Measurements from ENCODE around the gene FRMD4A. TPM values are rescaled to one million over a fixed set of nuclear protein-coding genes. Genes with fewer than 3 reads are reported as not detected.

The FRMD4A gene
- total and polyA plus RNA-seq, 2 of the 4 experiments (the other 2 are of a cell fraction), result 30.3 to 68.8 TPM

DNA sequence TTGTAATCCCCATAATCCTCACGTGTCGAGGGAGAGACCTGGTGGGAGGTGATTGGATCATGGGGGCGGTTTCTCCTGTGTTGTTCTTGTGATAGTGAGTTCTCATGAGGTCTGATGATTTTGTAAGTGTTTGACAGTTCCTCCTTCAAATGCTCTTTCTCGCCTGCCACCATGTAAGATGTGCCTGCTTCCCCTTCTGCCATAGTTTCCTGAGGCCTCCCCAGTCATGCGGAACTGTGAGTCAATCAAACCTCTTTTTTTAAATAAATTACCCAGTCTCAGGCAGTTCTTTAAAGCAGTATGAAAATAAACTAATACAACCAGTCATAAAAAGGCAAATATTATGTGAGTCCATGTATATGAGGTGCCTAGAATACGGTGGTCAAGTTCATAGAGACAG lies 87.5 kb downstream of the FRMD4A start:
- Histone ChIP-seq H2AK5ac (ENCODE audit: low read depth, low read length) (no peak overlapping the region), H2AFZ (replicated peaks; ENCODE audit: low read length, poor library complexity) (no peak overlapping the region), H3K36me3 (ENCODE audit: control insufficient read depth, insufficient read depth, low read length) (no peaks in the 10 kb centered on the region), H2BK120ac (ENCODE audit: low read depth, low read length) (no peak overlapping the region), H3K27ac (ENCODE audit: insufficient read depth, low read length) (no peak overlapping the region), H4K20me1 (ENCODE audit: insufficient read depth, low read length) (no peaks in the 10 kb centered on the region; the same call in 1 of the 2 replicates), H4K91ac (ENCODE audit: insufficient read depth, low read depth, low read length) (no peak overlapping the region), H3K14ac (replicated peaks; ENCODE audit: low read depth, low read length) (no peak overlapping the region), H3K9ac (ENCODE audit: low read depth, low read length) (no peak overlapping the region), H4K8ac (ENCODE audit: low read depth in 2 of 2, low read length in 2 of 2) (no peak overlapping the region), H3K79me1 (ENCODE audit: low read depth in 1 of 2, low read length in 2 of 2) (no peaks in the 10 kb centered on the region), H3K4me2 (ENCODE audit: low read depth, low read length) (no peak overlapping the region), H4K5ac (ENCODE audit: low read depth, low read length) (no peak overlapping the region), H2BK20ac (ENCODE audit: low read depth, low read length) (no peak overlapping the region), H2BK15ac (ENCODE audit: low read depth, low read length) (no peak overlapping the region), H3K4ac (ENCODE audit: low read depth, low read length) (no peak overlapping the region), H3K9me1 (ENCODE audit: insufficient read depth, low read length) (peaks cover 12% of the 10 kb centered on the region; the same call in 1 of the 2 replicates), H3K9me3 (ENCODE audit: control insufficient read depth, insufficient read depth, low read length) (no peaks in the 10 kb centered on the region), H3K56ac (ENCODE audit: extremely low read depth, insufficient read depth, low read length) (no peak overlapping the region), H2BK5ac (ENCODE audit: low read depth, low read length, poor library complexity, severe bottlenecking) (no peak overlapping the region), H2AK9ac (replicated peaks; ENCODE audit: low read depth, low read length, poor library complexity) (no peak overlapping the region), H3K4me1 (ENCODE audit: control insufficient read depth, insufficient read depth, low read length) (peaks cover 2% of the 10 kb centered on the region; the same call in 1 of the 2 replicates), H3K18ac (ENCODE audit: low read depth, low read length) (no peak overlapping the region), H3K23ac (ENCODE audit: low read depth, low read length) (no peak overlapping the region), H3K27me3 (ENCODE audit: control insufficient read depth, insufficient read depth, low read length) (peaks cover 9% of the 10 kb centered on the region), H3K4me3 (ENCODE audit: insufficient read depth, low read depth, low read length) (no peak overlapping the region)
- no TSS peak for BruUV-seq (replicated peaks)
- POLR2A ChIA-PET (ENCODE audit: unreplicated experiment), result no interaction called here
- in situ Hi-C loops (cut with MboI; ENCODE audit: low sequenced_read_pairs), result no loop called here
- ATAC-seq (ENCODE audit: low read depth) (no peak), DNase-seq (no peak)
- no peak for TF ChIP-seq POLR2A (IDR thresholded peaks at IDR 0.05; ENCODE audit: low read depth, low read length)
- TF ChIP-seq, protein P1, sequence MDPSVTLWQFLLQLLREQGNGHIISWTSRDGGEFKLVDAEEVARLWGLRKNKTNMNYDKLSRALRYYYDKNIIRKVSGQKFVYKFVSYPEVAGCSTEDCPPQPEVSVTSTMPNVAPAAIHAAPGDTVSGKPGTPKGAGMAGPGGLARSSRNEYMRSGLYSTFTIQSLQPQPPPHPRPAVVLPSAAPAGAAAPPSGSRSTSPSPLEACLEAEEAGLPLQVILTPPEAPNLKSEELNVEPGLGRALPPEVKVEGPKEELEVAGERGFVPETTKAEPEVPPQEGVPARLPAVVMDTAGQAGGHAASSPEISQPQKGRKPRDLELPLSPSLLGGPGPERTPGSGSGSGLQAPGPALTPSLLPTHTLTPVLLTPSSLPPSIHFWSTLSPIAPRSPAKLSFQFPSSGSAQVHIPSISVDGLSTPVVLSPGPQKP (IDR thresholded peaks at IDR 0.05; ENCODE audit: borderline replicate concordance, low read depth, low read length), result no peak
- TF ChIP-seq MAFK (IDR thresholded peaks at IDR 0.05; ENCODE audit: low read depth, low read length), result no peak
- TF ChIP-seq SMC3 (IDR thresholded peaks at IDR 0.05; ENCODE audit: low read depth, low read length), result no peak
- no peak for TF ChIP-seq USF2 (IDR thresholded peaks at IDR 0.05; ENCODE audit: low read depth, low read length)
- TF ChIP-seq RAD21 (IDR thresholded peaks at IDR 0.05; ENCODE audit: low read length), result no peak
- TF ChIP-seq, protein P2, sequence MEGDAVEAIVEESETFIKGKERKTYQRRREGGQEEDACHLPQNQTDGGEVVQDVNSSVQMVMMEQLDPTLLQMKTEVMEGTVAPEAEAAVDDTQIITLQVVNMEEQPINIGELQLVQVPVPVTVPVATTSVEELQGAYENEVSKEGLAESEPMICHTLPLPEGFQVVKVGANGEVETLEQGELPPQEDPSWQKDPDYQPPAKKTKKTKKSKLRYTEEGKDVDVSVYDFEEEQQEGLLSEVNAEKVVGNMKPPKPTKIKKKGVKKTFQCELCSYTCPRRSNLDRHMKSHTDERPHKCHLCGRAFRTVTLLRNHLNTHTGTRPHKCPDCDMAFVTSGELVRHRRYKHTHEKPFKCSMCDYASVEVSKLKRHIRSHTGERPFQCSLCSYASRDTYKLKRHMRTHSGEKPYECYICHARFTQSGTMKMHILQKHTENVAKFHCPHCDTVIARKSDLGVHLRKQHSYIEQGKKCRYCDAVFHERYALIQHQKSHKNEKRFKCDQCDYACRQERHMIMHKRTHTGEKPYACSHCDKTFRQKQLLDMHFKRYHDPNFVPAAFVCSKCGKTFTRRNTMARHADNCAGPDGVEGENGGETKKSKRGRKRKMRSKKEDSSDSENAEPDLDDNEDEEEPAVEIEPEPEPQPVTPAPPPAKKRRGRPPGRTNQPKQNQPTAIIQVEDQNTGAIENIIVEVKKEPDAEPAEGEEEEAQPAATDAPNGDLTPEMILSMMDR (conservative IDR thresholded peaks at IDR 0.05; ENCODE audit: low read depth, low read length), result no peak
- TF ChIP-seq NFE2L2 (IDR thresholded peaks at IDR 0.05; ENCODE audit: low read depth, low read length), result no peak
- TF ChIP-seq CHD1 (IDR thresholded peaks at IDR 0.05; ENCODE audit: low read depth, low read length), result no peak
- TF ChIP-seq BHLHE40 (IDR thresholded peaks at IDR 0.05; ENCODE audit: low read depth, low read length), result no peak
- TF ChIP-seq MAZ (IDR thresholded peaks at IDR 0.05; ENCODE audit: borderline replicate concordance, low read depth, low read length), result no peak
- TF ChIP-seq RCOR1 (IDR thresholded peaks at IDR 0.05; ENCODE audit: insufficient replicate concordance, low read length), result no peak
- TF ChIP-seq RFX5 (IDR thresholded peaks at IDR 0.05; ENCODE audit: low read depth, low read length), result no peak
- TF ChIP-seq FOS (IDR thresholded peaks at IDR 0.05; ENCODE audit: low read depth, low read length), result no peak
- dilution Hi-C loops (cut with HindIII; ENCODE audit: low sequenced_read_pairs, unreplicated experiment), result no loop called here
- CTCF ChIA-PET, result interaction anchor here (0.7 kb wide), 1 partner anchor 10 kb away, joined by 3 read pairs; no protein-coding TSS in a partner anchor
- intact Hi-C loops (cut with micrococcal nuclease), result no loop called here
- WGBS, 2 experiments (ENCODE audit: extremely low coverage in 2 of 2, insufficient read length in 1 of 2), result no CpG with 5 or more reads among the region's 6 CpGs

Data from IMR-90 (cell line).